Smooth muscle cell (in vitro differentiated cells): ENCODE results near the gene JAK1. TPM values are rescaled to one million over a fixed set of nuclear protein-coding genes. Genes with fewer than 3 reads are reported as not detected.

Source experiments
- DNase-seq: peaks from one replicate; lab custom pipeline; 2025; ENCODE audit not compliant: unreplicated experiment; lab: John Stamatoyannopoulos, UW
- H2AFZ ChIP-seq: fragments of 200-600 bp; sonication (generic); 2 replicates; pipeline ENCODE4 v1.6.0; 2016; ENCODE audit warnings: antibody characterized with exemption, low read depth, mild to moderate bottlenecking
- H3F3A ChIP-seq: fragments of 200-600 bp; sonication (generic); 2 replicates; pipeline ENCODE4 v1.6.0; 2017; ENCODE audit warnings: antibody characterized with exemption, low read depth
- H3K27ac ChIP-seq: fragments of 200-600 bp; sonication (generic); 2 replicates; pipeline ENCODE4 v1.5.1; 2016; ENCODE audit warnings: low read depth, mild to moderate bottlenecking
- H3K27me3 ChIP-seq: fragments of 200-600 bp; sonication (generic); 2 replicates; pipeline ENCODE4 v1.6.1; 2016; ENCODE audit warnings: low read depth, mild to moderate bottlenecking
- H3K36me3 ChIP-seq: fragments of 200-600 bp; sonication (generic); 2 replicates; pipeline ENCODE4 v1.5.1; 2016; ENCODE audit warnings: low read depth
- H3K4me1 ChIP-seq: fragments of 200-600 bp; sonication (generic); 2 replicates; pipeline ENCODE4 v1.5.1; 2016; ENCODE audit warnings: low read depth
- H3K4me2 ChIP-seq: fragments of 200-600 bp; sonication (generic); 2 replicates; pipeline ENCODE4 v1.6.0; 2016; ENCODE audit warnings: mild to moderate bottlenecking
- H3K4me3 ChIP-seq: fragments of 200-600 bp; sonication (generic); 2 replicates; pipeline ENCODE4 v1.5.1; 2016; ENCODE audit warnings: mild to moderate bottlenecking
- H3K79me2 ChIP-seq: fragments of 200-600 bp; sonication (generic); 2 replicates; pipeline ENCODE4 v1.6.0; 2016; ENCODE audit warnings: low read depth, mild to moderate bottlenecking
- H3K9ac ChIP-seq: fragments of 200-600 bp; sonication (generic); 2 replicates; pipeline ENCODE4 v1.6.0; 2016; ENCODE audit warnings: low read depth
- H3K9me3 ChIP-seq: fragments of 200-600 bp; sonication (generic); replicated peaks from 2 replicates; pipeline ENCODE4 v1.5.1; 2016; ENCODE audit warnings: low read depth
- H4K20me1 ChIP-seq: fragments of 200-600 bp; sonication (generic); 2 replicates; pipeline ENCODE4 v1.6.0; 2016; ENCODE audit warnings: low read depth
- WGBS: methylation state at CpG from one replicate; pipeline ENCODE4 v1.1.7; 2016; ENCODE audit warnings: low lambda C conversion rate; 5-methylcytosine and 5-hydroxymethylcytosine counted together
- polyA plus RNA-seq: library from polyadenylated mRNA; unstranded; fragments of >200 nt; fragmentation: Nextera tagmentation; extraction: Ambion mirVana; gene quantifications from 2 replicates; pipeline ENCODE4 v1.2.1, GENCODE V29; 2016
- total RNA-seq: library from RNA; depleted of rRNA; stranded (reverse); fragments of >200 nt; gene quantifications from 2 replicates; pipeline ENCODE4 v1.2.3, GENCODE V29; 2014
- TF ChIP-seq, protein P1 (sequence below): fragments of 200-600 bp; sonication (generic); IDR thresholded peaks from 2 replicates; pipeline ENCODE4 v1.5.1; 2017; ENCODE audit warnings: borderline replicate concordance, mild to moderate bottlenecking, antibody characterized with exemption; ENCODE audit not compliant: insufficient read depth, poor library complexity, severe bottlenecking

JAK1 gene
- total and polyA plus RNA-seq, 2 experiments from 2014 or later, result 44.9 to 110 TPM

DNA sequence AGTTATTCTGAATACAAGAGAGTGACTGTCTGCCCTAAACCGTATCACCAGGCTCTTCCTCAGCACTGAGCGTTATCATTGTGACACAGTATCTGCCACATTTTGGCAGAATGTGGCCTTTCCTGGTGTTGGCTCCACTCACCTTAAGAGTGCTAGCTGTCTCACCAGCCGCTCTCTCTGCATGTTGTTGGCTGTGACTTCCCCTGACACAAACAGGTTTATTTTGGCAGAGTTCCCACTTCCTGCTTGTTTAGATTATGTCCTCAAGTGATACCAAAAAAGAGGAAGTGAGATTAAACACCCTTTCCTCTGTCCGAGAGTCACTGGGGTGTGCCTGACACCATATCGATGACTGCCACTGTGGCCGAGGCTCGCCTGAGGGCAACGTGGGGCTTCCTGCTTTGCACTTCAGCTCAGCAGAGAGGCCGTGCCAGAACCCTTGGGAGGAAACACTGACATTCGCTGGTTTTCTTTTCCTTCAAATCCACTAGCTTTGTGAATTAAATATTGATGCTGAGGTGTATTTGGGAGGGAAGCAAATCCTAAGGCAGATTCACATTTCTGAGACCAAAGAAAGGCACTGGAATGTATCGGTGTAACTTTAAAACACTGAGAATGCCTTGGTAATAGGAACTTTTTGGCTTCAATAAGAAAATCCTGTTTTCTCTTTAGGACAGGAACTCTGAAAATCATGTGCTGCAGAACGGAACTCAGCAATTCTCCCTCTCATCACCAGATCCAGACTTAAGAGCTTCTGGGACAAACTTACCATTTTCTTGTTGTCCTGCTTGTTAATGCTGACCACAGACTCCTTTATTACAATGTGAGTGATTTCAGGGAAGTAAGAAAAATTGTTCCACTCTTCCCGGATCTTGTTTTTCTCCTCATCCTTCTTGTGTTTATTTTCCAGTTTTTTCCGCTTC lies 102.1 kb downstream of the JAK1 start:
- WGBS, result 91% methylated on average over 14 of the region's 14 CpGs
- no peak overlapping the region for H2AFZ ChIP-seq
- H3K9ac ChIP-seq, result no peak overlapping the region
- no peak overlapping the region for H3K27ac ChIP-seq
- no peaks in the 10 kb centered on the region for H4K20me1 ChIP-seq
- no peaks in the 10 kb centered on the region for H3K4me1 ChIP-seq
- H3K27me3 ChIP-seq, result no peaks in the 10 kb centered on the region
- no peak overlapping the region for H3K4me2 ChIP-seq
- peaks cover 4% of the 10 kb centered on the region for H3K36me3 ChIP-seq
- no peaks in the 10 kb centered on the region for H3K9me3 ChIP-seq
- DNase-seq, result no peak
- no peaks in the 10 kb centered on the region for H3K79me2 ChIP-seq
- no peaks in the 10 kb centered on the region for H3F3A ChIP-seq
- TF ChIP-seq, protein P1, sequence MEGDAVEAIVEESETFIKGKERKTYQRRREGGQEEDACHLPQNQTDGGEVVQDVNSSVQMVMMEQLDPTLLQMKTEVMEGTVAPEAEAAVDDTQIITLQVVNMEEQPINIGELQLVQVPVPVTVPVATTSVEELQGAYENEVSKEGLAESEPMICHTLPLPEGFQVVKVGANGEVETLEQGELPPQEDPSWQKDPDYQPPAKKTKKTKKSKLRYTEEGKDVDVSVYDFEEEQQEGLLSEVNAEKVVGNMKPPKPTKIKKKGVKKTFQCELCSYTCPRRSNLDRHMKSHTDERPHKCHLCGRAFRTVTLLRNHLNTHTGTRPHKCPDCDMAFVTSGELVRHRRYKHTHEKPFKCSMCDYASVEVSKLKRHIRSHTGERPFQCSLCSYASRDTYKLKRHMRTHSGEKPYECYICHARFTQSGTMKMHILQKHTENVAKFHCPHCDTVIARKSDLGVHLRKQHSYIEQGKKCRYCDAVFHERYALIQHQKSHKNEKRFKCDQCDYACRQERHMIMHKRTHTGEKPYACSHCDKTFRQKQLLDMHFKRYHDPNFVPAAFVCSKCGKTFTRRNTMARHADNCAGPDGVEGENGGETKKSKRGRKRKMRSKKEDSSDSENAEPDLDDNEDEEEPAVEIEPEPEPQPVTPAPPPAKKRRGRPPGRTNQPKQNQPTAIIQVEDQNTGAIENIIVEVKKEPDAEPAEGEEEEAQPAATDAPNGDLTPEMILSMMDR, result no peak
- H3K4me3 ChIP-seq, result no peak overlapping the region

DNA sequence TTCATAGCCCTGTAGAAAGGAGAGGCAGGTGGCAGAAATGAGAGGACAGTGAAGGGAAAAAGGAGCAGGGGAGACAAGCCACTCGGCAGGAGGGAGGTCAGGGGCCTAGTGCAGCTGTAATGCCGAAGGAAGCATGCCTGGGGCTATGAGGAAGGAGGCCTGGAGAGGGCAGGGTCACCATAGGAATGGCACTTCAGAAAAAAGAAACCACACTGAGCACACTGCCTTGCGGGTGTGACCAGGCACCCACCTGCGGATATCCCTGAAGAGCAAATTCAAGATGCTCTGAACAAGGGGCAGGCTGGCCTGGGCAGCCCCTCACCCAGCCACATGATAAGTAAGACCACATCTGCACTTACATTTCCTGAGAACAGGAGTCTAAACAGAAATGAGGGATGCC lies 104.7 kb downstream of the JAK1 start:
- Histone ChIP-seq H3K9me3 (no peaks in the 10 kb centered on the region), H3K4me2 (no peak overlapping the region), H3K9ac (no peak overlapping the region), H3K4me1 (no peaks in the 10 kb centered on the region), H3K36me3 (peaks cover 1% of the 10 kb centered on the region), H3F3A (no peaks in the 10 kb centered on the region), H3K27me3 (no peaks in the 10 kb centered on the region), H2AFZ (no peak overlapping the region), H4K20me1 (no peaks in the 10 kb centered on the region), H3K4me3 (no peak overlapping the region), H3K79me2 (no peaks in the 10 kb centered on the region), H3K27ac (no peak overlapping the region)
- no peak for DNase-seq
- 33% methylated on average over 4 of the region's 4 CpGs for WGBS
- TF ChIP-seq, protein P1, result peak; percentile 14

GRCh38 chr1:64857347-64857746 lies 109.0 kb downstream of the JAK1 start:
- Histone ChIP-seq H3K4me1 (no peaks in the 10 kb centered on the region), H3K4me2 (no peak overlapping the region), H3K9ac (no peak overlapping the region), H3K4me3 (no peak overlapping the region), H3K79me2 (no peaks in the 10 kb centered on the region), H3K27me3 (no peaks in the 10 kb centered on the region), H3K9me3 (no peaks in the 10 kb centered on the region), H3K27ac (no peak overlapping the region), H4K20me1 (no peaks in the 10 kb centered on the region), H3K36me3 (peaks cover 10% of the 10 kb centered on the region), H3F3A (no peaks in the 10 kb centered on the region), H2AFZ (no peak overlapping the region)
- TF ChIP-seq, protein P1, result no peak
- 100% methylated on average over 4 of the region's 4 CpGs for WGBS
- no peak for DNase-seq
